Esophagus (tissue), 2 donors: Measurements from ENCODE around the gene KCNH2. TPM values are rescaled to one million over a fixed set of nuclear protein-coding genes. Genes with fewer than 3 reads are reported as not detected.

Source experiments
- H3K27ac ChIP-seq, 2 donors: one replicate each; pipeline ENCODE4 v1.5.1; 2013; ENCODE audit warnings: low read depth in 2 of 2, mild to moderate bottlenecking in 2 of 2, inconsistent platforms in 1 of 2, low read length in 1 of 2, moderate library complexity in 1 of 2
- H3K27me3 ChIP-seq, 2 donors: one replicate each; pipeline ENCODE4 v1.6.1; 2013; ENCODE audit warnings: low read length in 2 of 2, control low read depth in 1 of 2, mild to moderate bottlenecking in 1 of 2; ENCODE audit not compliant: insufficient read depth in 2 of 2, control insufficient read depth in 1 of 2
- H3K36me3 ChIP-seq, 2 donors: one replicate each; pipeline ENCODE4 v1.6.1; 2013; ENCODE audit warnings: low read length in 1 of 2; ENCODE audit not compliant: control insufficient read depth in 2 of 2, insufficient read depth in 2 of 2
- H3K4me1 ChIP-seq, 2 donors: one replicate each; pipeline ENCODE4 v1.6.1; 2013; ENCODE audit warnings: low read length in 1 of 2; ENCODE audit not compliant: control insufficient read depth in 2 of 2, insufficient read depth in 2 of 2
- H3K4me3 ChIP-seq, 2 donors: one replicate each; pipeline ENCODE4 v1.5.1; 2013; ENCODE audit warnings: low read length in 2 of 2, mild to moderate bottlenecking in 2 of 2, low read depth in 1 of 2, moderate library complexity in 1 of 2
- H3K9me3 ChIP-seq, 2 donors: one replicate each; pipeline ENCODE4 v1.6.1; 2013; ENCODE audit warnings: mild to moderate bottlenecking in 2 of 2, low read depth in 1 of 2, low read length in 1 of 2, moderate library complexity in 1 of 2; ENCODE audit not compliant: control insufficient read depth in 2 of 2, insufficient read depth in 1 of 2
- WGBS, 2 donors: extraction: QIAGEN DNeasy Blood & Tissue Kit; methylation state at CpG; one replicate each; pipeline ENCODE4 v1.1.7; 2013; 5-methylcytosine and 5-hydroxymethylcytosine counted together
- polyA plus RNA-seq, 2 donors: library from polyadenylated mRNA; stranded (reverse); fragments of 200-250 nt; gene quantifications; one replicate each; pipeline ENCODE4 v1.2.3, GENCODE V29; 2013
- donor health status: healthy with polysubstance abuse.
- donor health status: Bipolar disorder and iron deficiency.

The KCNH2 gene
- polyA plus RNA-seq, 2 donors, result 0.88 to 2.0 TPM

DNA sequence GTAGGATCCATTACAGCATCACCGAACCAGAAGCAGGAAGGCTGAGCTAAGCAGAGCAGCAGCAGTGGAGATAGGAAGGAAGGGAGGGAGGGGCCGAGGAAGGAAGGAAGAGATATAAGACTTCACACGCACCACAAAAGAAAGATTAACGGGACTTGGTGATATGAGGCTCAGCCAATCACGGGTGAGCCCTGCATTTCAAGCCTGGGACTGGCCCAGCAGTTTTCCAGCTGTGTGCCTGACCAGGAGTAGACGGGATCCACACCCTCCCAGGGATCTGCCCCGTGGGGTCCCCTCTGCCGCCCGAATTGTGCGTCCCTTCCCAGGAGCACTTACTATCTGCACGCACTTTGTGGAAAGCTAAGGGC lies 30.0 kb upstream of the KCNH2 start:
- H3K9me3 ChIP-seq, result no peaks in the 10 kb centered on the region
- H3K4me3 ChIP-seq, result no peak overlapping the region
- no peaks in the 10 kb centered on the region for H3K27me3 ChIP-seq
- 30 to 34% methylated on average over 10 to 11 of the region's 11 CpGs for WGBS, 2 donors
- H3K4me1 ChIP-seq, result peaks cover under 1 to 7% of the 10 kb centered on the region in 2 donors
- no peak overlapping the region for H3K27ac ChIP-seq
- no peaks in the 10 kb centered on the region for H3K36me3 ChIP-seq

DNA sequence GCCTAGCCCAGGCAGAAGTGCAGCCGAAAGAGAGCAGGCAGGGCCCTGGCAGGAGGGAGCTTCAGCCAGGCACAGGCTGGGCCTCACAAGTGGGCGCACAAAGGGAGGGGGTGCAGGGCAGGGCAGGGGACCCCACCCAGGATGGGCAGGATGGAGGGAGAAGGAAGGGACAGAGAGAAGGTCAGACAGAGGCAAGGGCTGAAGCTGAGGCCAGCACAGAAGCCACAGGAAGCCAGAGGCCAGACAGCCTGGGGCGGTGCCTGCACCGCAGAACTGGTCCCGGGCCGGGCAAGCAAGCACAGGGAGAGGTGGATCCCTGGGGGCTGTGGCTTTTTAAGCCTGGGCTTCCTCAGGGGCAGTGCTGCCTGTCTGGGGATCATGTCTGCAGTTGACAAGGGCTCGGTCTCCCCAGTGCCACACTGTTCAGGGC lies 29.4 kb upstream of the KCNH2 start:
- H3K27ac ChIP-seq, result no peak overlapping the region
- no peaks in the 10 kb centered on the region for H3K27me3 ChIP-seq
- no peaks in the 10 kb centered on the region for H3K9me3 ChIP-seq
- H3K4me3 ChIP-seq, result no peak overlapping the region
- H3K4me1 ChIP-seq, result peaks cover 0 to 3% of the 10 kb centered on the region in 2 donors
- no peaks in the 10 kb centered on the region for H3K36me3 ChIP-seq
- 60 to 67% methylated on average over 7 of the region's 7 CpGs for WGBS, 2 donors

DNA sequence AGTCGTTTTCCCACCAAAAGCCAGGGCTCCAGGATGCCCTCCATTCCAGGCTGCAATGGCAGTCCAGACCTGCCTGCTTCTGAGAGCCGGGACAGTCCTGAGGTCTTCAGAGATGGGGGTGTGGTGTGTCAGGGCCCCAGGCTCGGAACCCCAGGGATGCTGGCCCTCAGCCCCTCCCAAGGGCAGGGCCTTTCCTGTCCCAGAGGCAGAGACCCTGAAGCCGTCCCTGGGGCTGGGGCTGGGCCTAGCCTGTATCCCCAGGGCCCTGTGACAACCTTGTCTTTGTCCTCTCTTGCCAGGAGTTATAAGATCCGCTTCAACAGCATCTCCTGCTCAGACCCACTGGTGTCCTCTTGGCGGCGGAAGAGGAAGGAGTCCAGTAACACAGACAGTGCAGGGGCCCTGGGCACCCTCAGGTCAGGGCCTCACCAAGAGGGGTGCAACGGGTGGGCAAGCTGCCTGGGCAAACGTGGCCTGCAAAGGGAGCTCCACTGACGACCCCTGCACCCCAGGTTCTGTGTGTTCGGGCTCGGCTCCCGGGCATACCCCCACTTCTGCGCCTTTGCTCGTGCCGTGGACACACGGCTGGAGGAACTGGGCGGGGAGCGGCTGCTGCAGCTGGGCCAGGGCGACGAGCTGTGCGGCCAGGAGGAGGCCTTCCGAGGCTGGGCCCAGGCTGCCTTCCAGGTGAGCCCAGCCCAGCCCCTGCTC lies 28.6 kb upstream of the KCNH2 start:
- no peaks in the 10 kb centered on the region for H3K27me3 ChIP-seq

DNA sequence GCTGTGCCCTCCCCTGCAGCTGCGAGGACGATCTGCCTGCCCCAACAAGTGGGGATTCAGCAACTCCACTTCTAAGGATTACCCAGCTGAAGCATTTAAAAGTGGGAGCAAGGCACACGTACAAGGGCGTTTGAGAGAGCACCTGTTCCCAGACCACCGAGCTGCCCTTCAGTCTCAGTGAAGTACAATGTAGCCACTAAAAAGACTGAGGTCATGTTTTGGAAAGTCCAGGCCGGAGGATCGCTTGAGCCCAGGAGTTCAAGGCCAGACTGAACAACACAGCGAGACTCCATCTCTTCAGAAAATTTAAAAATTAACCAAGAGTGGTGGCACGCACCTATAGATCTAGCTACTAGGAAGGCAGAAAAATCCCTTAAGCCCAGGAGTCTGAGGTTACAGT lies 27.4 kb upstream of the KCNH2 start:
- no peak overlapping the region for H3K4me3 ChIP-seq
- no peak overlapping the region for H3K27ac ChIP-seq
- no peaks in the 10 kb centered on the region for H3K36me3 ChIP-seq
- H3K9me3 ChIP-seq, result no peaks in the 10 kb centered on the region
- peaks cover 0 to 3% of the 10 kb centered on the region in 2 donors for H3K4me1 ChIP-seq
- WGBS, 2 donors, result 71 to 72% methylated on average over 9 of the region's 9 CpGs
- H3K27me3 ChIP-seq, result no peaks in the 10 kb centered on the region

More for the DNA sequence above, 28.6 kb upstream of the KCNH2 start:
- Histone ChIP-seq H3K36me3 (no peaks in the 10 kb centered on the region), H3K4me1 (peaks cover 0 to 3% of the 10 kb centered on the region in 2 donors), H3K9me3 (no peaks in the 10 kb centered on the region), H3K27ac (no peak overlapping the region), H3K4me3 (no peak overlapping the region)
- WGBS, 2 donors, result 75 to 81% methylated on average over 21 to 23 of the region's 23 CpGs

DNA sequence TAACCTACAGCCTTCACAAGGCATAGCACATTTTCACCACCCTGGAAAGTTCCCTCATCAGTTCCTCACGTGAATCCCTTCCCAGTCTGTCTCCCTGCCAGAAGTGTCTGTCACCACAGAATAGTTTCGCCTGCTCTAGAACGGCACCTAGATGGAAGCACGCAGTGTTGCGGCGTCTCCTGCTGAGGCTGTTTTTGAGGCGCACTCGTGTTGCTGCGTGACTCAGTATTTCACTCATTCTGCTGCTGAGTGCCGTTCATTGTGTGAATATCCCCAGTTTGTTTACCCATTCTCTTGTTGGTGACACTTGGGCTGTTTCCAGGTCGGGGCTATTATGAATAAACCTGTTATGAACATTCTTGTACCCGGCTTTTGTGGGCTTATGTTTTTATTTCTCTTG lies 25.5 kb upstream of the KCNH2 start:
- peaks cover 0 to 3% of the 10 kb centered on the region in 2 donors for H3K4me1 ChIP-seq
- no peaks in the 10 kb centered on the region for H3K27me3 ChIP-seq
- no peak overlapping the region for H3K27ac ChIP-seq
- H3K9me3 ChIP-seq, result no peaks in the 10 kb centered on the region
- H3K4me3 ChIP-seq, result no peak overlapping the region
- 50 to 57% methylated on average over 12 of the region's 12 CpGs for WGBS, 2 donors
- no peaks in the 10 kb centered on the region for H3K36me3 ChIP-seq

DNA sequence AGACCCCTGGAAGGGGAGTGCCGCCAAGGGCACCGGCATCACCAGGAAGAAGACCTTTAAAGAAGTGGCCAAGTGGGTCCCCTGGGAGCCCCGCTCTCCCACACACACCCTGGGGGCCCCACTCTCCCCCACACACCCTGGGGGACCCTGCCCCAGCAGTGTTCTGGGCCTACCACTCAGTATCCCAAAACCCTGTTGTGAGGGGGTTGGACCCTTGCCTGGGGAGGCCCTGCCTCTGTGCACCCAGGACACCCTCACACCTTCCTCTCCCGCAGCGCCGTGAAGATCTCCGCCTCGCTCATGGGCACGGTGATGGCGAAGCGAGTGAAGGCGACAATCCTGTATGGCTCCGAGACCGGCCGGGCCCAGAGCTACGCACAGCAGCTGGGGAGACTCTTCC lies 23.4 kb upstream of the KCNH2 start:
- Histone ChIP-seq H3K27ac (no peak overlapping the region), H3K4me3 (no peak overlapping the region), H3K27me3 (no peaks in the 10 kb centered on the region), H3K36me3 (no peaks in the 10 kb centered on the region), H3K9me3 (no peaks in the 10 kb centered on the region), H3K4me1 (no peaks in the 10 kb centered on the region)
- WGBS, 2 donors, result 95% methylated on average over 16 of the region's 16 CpGs

DNA sequence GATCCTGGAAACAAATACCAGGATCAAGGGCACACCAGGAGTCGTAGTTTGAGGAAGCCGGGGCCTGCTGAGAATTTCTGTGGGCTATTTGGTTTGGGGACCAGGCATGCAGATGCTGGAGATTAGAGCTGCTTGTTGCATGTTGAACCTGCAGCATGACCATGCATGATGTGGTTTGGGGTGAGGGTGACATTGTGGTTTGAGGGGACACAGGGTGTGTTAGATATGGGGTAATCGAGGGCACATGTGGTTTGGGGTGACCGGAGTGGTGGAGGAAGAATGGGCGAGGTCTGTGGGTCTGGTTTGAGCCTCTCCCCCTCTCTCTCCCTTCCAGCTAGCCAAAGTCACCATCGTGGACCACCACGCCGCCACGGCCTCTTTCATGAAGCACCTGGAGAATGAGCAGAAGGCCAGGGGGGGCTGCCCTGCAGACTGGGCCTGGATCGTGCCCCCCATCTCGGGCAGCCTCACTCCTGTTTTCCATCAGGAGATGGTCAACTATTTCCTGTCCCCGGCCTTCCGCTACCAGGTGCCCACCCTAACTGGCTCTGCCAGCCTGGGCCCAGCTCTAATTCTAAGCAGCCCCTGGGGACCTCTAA lies 22.9 kb upstream of the KCNH2 start:
- no peaks in the 10 kb centered on the region for H3K27me3 ChIP-seq
- 86 to 93% methylated on average over 13 of the region's 13 CpGs for WGBS, 2 donors

DNA sequence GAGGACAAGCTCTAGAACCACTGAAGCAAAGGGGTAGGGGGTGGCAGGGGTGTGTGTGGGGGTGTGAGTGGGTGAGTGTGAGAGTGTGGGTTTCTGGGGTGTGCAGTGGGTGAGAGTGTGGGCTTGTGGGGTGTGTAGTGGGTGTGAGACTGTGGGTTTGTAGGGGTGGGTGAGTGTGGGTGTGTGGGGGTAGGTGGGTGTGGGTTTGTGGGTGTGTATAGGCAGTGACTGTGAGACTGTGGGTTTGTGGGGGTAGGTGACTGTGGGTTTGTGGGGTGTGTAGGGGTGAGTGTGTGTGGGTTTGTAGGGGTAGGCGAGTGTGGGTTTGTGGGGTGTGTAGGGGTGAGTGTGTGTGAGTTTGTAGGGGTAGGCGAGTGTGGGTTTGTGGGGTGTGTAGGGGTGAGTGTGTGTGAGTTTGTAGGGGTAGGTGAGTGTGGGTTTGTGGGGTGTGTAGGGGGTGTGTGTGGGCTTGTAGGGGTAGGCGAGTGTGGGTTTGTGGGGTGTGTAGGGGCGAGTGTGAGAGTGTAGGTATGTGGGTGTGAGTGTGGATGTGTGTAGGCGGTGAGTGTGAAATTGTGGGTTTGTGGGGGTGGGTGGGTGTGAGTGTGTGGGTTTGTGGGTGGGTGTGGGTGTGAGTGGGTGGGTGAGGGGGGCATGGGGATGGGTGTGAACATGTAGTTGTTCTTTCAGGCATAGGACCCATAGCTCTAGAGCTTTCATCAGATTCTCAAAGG lies 21.5 kb upstream of the KCNH2 start:
- Histone ChIP-seq H3K36me3 (no peaks in the 10 kb centered on the region), H3K27me3 (no peaks in the 10 kb centered on the region), H3K27ac (no peak overlapping the region), H3K4me1 (no peaks in the 10 kb centered on the region), H3K4me3 (no peak overlapping the region), H3K9me3 (no peaks in the 10 kb centered on the region)
- WGBS, 2 donors, result 79 to 84% methylated on average over 5 of the region's 5 CpGs

More for the DNA sequence above, 22.9 kb upstream of the KCNH2 start:
- H3K36me3 ChIP-seq, result no peaks in the 10 kb centered on the region
- no peak overlapping the region for H3K4me3 ChIP-seq
- no peaks in the 10 kb centered on the region for H3K9me3 ChIP-seq
- H3K27ac ChIP-seq, result no peak overlapping the region
- no peaks in the 10 kb centered on the region for H3K4me1 ChIP-seq

DNA sequence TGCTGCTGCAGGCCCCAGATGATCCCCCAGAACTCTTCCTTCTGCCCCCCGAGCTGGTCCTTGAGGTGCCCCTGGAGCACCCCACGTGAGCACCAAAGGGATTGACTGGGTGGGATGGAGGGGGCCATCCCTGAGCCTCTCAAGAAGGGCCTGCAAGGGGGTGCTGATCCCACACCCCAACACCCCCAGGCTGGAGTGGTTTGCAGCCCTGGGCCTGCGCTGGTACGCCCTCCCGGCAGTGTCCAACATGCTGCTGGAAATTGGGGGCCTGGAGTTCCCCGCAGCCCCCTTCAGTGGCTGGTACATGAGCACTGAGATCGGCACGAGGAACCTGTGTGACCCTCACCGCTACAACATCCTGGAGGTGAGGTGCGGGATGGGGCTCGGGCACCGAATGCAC lies 20.9 kb upstream of the KCNH2 start:
- Histone ChIP-seq H3K4me3 (no peak overlapping the region), H3K27me3 (no peaks in the 10 kb centered on the region), H3K9me3 (no peaks in the 10 kb centered on the region), H3K27ac (no peak overlapping the region), H3K36me3 (no peaks in the 10 kb centered on the region), H3K4me1 (no peaks in the 10 kb centered on the region)
- WGBS, 2 donors, result 91 to 94% methylated on average over 12 of the region's 12 CpGs
